Neural cell (in vitro differentiated cells): ENCODE data around the gene ERC2. TPM values are rescaled to one million over a fixed set of nuclear protein-coding genes. Genes with fewer than 3 reads are reported as not detected.

Experiments used
- H2AFZ ChIP-seq: fragments of 200-600, 300-800 bp; sonication (generic), shearing (Covaris generic); 2 replicates; pipeline ENCODE4 v1.6.0; 2014; ENCODE audit warnings: low read depth, mild to moderate bottlenecking, antibody characterized with exemption, low read length, moderate library complexity
- H3F3A ChIP-seq: fragments of 200-600 bp; shearing (Covaris generic); 2 replicates; pipeline ENCODE4 v1.6.1; 2016; ENCODE audit warnings: mild to moderate bottlenecking, moderate library complexity, mixed read lengths, antibody characterized with exemption, low read length; ENCODE audit not compliant: insufficient read depth, poor library complexity, severe bottlenecking
- H3K27ac ChIP-seq: fragments of 200-600, 300-800 bp; sonication (generic), shearing (Covaris generic); 2 replicates; pipeline ENCODE4 v1.5.1; 2014; ENCODE audit warnings: mild to moderate bottlenecking, low read length, moderate library complexity
- H3K27me3 ChIP-seq: fragments of 300-800, 200-600 bp; sonication (generic), shearing (Covaris generic); 2 replicates; pipeline ENCODE4 v1.6.0; 2014; ENCODE audit warnings: mild to moderate bottlenecking, low read depth, low read length, moderate library complexity; ENCODE audit not compliant: insufficient read depth
- H3K36me3 ChIP-seq: fragments of 300-800, 200-600 bp; sonication (generic), shearing (Covaris generic); 2 replicates; pipeline ENCODE4 v1.5.1; 2014; ENCODE audit warnings: mild to moderate bottlenecking, antibody characterized with exemption, low read length, moderate library complexity; ENCODE audit not compliant: insufficient read depth
- H3K4me2 ChIP-seq: fragments of 300-800, 200-600 bp; sonication (generic), shearing (Covaris generic); 2 replicates; pipeline ENCODE4 v1.6.0; 2014; ENCODE audit warnings: mild to moderate bottlenecking, low read length
- H3K4me3 ChIP-seq: fragments of 300-800, 200-600 bp; sonication (generic), shearing (Covaris generic); 2 replicates; pipeline ENCODE4 v1.5.1; 2014; ENCODE audit warnings: mild to moderate bottlenecking, low read length, moderate library complexity
- H3K79me2 ChIP-seq: fragments of 200-600 bp; shearing (Covaris generic); replicated peaks from 2 replicates; pipeline ENCODE4 v1.6.0; 2014; ENCODE audit warnings: mild to moderate bottlenecking, low read length, moderate library complexity; ENCODE audit not compliant: insufficient read depth
- H3K9ac ChIP-seq: fragments of 300-800, 200-600 bp; sonication (generic), shearing (Covaris generic); 2 replicates; pipeline ENCODE4 v1.6.1; 2016; ENCODE audit warnings: mild to moderate bottlenecking, low read length, mixed read lengths
- H3K9me2 ChIP-seq: fragments of 200-600 bp; shearing (Covaris generic); 2 replicates; pipeline ENCODE4 v1.6.1; 2016; ENCODE audit warnings: mild to moderate bottlenecking, low read length, mixed read lengths; ENCODE audit not compliant: insufficient read depth
- H3K9me3 ChIP-seq: fragments of 200-600, 300-800 bp; sonication (generic), shearing (Covaris generic); 2 replicates; pipeline ENCODE4 v1.6.1; 2016; ENCODE audit warnings: mild to moderate bottlenecking, mixed run types, low read length, moderate library complexity, mixed read lengths
- H4K20me1 ChIP-seq: fragments of 200-600 bp; shearing (Covaris generic); 2 replicates; pipeline ENCODE4 v1.6.1; 2016; ENCODE audit warnings: mild to moderate bottlenecking, mixed run types; ENCODE audit not compliant: insufficient read depth
- CTCF ChIP-seq: fragments of 450-650 bp; IDR thresholded peaks from 2 replicates; pipeline ENCODE4 v1.5.1; 2014; ENCODE audit warnings: antibody characterized with exemption, mild to moderate bottlenecking, moderate library complexity; ENCODE audit not compliant: poor library complexity, severe bottlenecking
- EP300 ChIP-seq: fragments of 450-650 bp; conservative IDR thresholded peaks from 2 replicates; pipeline ENCODE4 v1.6.1; 2014; ENCODE audit warnings: antibody characterized with exemption, mild to moderate bottlenecking, moderate library complexity; ENCODE audit not compliant: poor library complexity, severe bottlenecking
- EZH2 ChIP-seq: fragments of 200-600, 300-800 bp; shearing (Covaris generic), sonication (generic); IDR thresholded peaks from 2 replicates; pipeline ENCODE4 v1.6.1; 2014; ENCODE audit warnings: antibody characterized with exemption, low read length, borderline replicate concordance, mild to moderate bottlenecking; ENCODE audit not compliant: insufficient read depth, poor library complexity, severe bottlenecking
- MXI1 ChIP-seq: fragments of 450-650 bp; conservative IDR thresholded peaks from 2 replicates; pipeline ENCODE4 v1.6.1; 2014; ENCODE audit warnings: antibody characterized with exemption, mild to moderate bottlenecking; ENCODE audit not compliant: poor library complexity, severe bottlenecking
- POLR2AphosphoS5 ChIP-seq: IDR thresholded peaks from 2 replicates; pipeline ENCODE4 v1.6.1; 2012
- RAD21 ChIP-seq: fragments of 450-650 bp; conservative IDR thresholded peaks from 2 replicates; pipeline ENCODE4 v1.6.1; 2014; ENCODE audit warnings: antibody characterized with exemption, mild to moderate bottlenecking, moderate library complexity
- SMC3 ChIP-seq: fragments of 450-650 bp; conservative IDR thresholded peaks from 2 replicates; pipeline ENCODE4 v1.6.1; 2014; ENCODE audit warnings: antibody characterized with exemption, mild to moderate bottlenecking, moderate library complexity; ENCODE audit not compliant: poor library complexity
- TAF1 ChIP-seq: IDR thresholded peaks from 2 replicates; pipeline ENCODE4 v1.6.1; 2012; ENCODE audit warnings: low read depth
- polyA plus RNA-seq: library from polyadenylated mRNA; depleted of rRNA; stranded (reverse); fragments of >200 nt; gene quantifications from 2 replicates; pipeline ENCODE4 v1.2.3, GENCODE V29; 2014
- TF ChIP-seq, protein P1 (sequence below): IDR thresholded peaks from 2 replicates; pipeline ENCODE4 v1.6.1; 2012; ENCODE audit warnings: borderline replicate concordance

Gene ERC2
- polyA plus RNA-seq, 1 donor from 2014 or later: 60.4 TPM

GRCh38 chr3:55969634-55970033 is 498.6 kb downstream of the ERC2 start:
- H3K9me3 ChIP-seq: no peaks in the 10 kb centered on the region
- no peaks in the 10 kb centered on the region for H3K36me3 ChIP-seq
- H3K4me2 ChIP-seq: no peak overlapping the region
- no peaks in the 10 kb centered on the region for H3F3A ChIP-seq
- H3K4me3 ChIP-seq: no peak overlapping the region
- H3K27me3 ChIP-seq: no peaks in the 10 kb centered on the region
- H3K9me2 ChIP-seq: no peaks in the 10 kb centered on the region
- no peaks in the 10 kb centered on the region for H3K79me2 ChIP-seq
- H2AFZ ChIP-seq: no peak overlapping the region
- H4K20me1 ChIP-seq: no peaks in the 10 kb centered on the region
- H3K9ac ChIP-seq: no peak overlapping the region
- no peak overlapping the region for H3K27ac ChIP-seq
- TF ChIP-seq RAD21 (no peak), POLR2AphosphoS5 (no peak), EZH2 (no peak), CTCF (no peak), SMC3 (no peak), EP300 (no peak), MXI1 (no peak), TAF1 (no peak)
- TF ChIP-seq, protein P1, sequence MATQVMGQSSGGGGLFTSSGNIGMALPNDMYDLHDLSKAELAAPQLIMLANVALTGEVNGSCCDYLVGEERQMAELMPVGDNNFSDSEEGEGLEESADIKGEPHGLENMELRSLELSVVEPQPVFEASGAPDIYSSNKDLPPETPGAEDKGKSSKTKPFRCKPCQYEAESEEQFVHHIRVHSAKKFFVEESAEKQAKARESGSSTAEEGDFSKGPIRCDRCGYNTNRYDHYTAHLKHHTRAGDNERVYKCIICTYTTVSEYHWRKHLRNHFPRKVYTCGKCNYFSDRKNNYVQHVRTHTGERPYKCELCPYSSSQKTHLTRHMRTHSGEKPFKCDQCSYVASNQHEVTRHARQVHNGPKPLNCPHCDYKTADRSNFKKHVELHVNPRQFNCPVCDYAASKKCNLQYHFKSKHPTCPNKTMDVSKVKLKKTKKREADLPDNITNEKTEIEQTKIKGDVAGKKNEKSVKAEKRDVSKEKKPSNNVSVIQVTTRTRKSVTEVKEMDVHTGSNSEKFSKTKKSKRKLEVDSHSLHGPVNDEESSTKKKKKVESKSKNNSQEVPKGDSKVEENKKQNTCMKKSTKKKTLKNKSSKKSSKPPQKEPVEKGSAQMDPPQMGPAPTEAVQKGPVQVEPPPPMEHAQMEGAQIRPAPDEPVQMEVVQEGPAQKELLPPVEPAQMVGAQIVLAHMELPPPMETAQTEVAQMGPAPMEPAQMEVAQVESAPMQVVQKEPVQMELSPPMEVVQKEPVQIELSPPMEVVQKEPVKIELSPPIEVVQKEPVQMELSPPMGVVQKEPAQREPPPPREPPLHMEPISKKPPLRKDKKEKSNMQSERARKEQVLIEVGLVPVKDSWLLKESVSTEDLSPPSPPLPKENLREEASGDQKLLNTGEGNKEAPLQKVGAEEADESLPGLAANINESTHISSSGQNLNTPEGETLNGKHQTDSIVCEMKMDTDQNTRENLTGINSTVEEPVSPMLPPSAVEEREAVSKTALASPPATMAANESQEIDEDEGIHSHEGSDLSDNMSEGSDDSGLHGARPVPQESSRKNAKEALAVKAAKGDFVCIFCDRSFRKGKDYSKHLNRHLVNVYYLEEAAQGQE: no peak

DNA sequence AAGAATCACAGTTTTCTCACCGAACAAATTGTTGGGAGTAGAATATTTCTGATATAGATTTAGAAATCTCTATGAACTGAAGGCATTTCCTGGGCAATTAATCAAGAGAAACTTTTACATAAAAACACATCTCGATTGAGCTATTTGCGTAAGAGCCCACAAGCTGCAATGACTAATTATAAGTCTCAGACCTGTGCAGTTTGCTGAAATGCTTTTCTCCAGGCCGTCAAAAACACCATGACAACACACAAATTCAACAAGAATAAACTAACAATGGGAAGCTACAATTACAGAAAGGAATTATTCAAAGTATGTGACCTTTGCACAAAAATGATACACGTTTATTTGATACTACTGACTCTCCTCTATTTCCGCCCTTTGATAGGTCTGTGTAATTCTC is 499.9 kb downstream of the ERC2 start:
- H3K79me2 ChIP-seq: no peaks in the 10 kb centered on the region
- H2AFZ ChIP-seq: no peak overlapping the region
- no peaks in the 10 kb centered on the region for H3K27me3 ChIP-seq
- H3K4me2 ChIP-seq: no peak overlapping the region
- no peaks in the 10 kb centered on the region for H4K20me1 ChIP-seq
- H3K4me3 ChIP-seq: no peak overlapping the region
- no peak for TF ChIP-seq POLR2AphosphoS5
- no peak for TF ChIP-seq MXI1
- TF ChIP-seq EZH2: no peak
- TF ChIP-seq SMC3: no peak
- no peak for TF ChIP-seq CTCF
- TF ChIP-seq RAD21: no peak
- TF ChIP-seq EP300: no peak
- TF ChIP-seq, protein P1: no peak
- TF ChIP-seq TAF1: no peak
- H3K36me3 ChIP-seq: no peaks in the 10 kb centered on the region
- H3K9me3 ChIP-seq: no peaks in the 10 kb centered on the region
- H3F3A ChIP-seq: no peaks in the 10 kb centered on the region
- H3K9me2 ChIP-seq: no peaks in the 10 kb centered on the region
- no peak overlapping the region for H3K9ac ChIP-seq
- no peak overlapping the region for H3K27ac ChIP-seq
